Heart right ventricle (tissue), 16 donors: ENCODE results near the gene KCNRG. TPM values are rescaled to one million over a fixed set of nuclear protein-coding genes. Genes with fewer than 3 reads are reported as not detected.
A peak's percentile ranks its signal among the peaks of the same experiment; 100 is the strongest.

Experiments
- ATAC-seq, 8 donors: fragments of 200-7000 bp; cut with Tn5 transposase; one replicate each; pipeline ENCODE4 v1.9.1; 2020; ENCODE audit warnings: mild to moderate bottlenecking in 8 of 8, moderate library complexity in 8 of 8, moderate number of reproducible peaks in 1 of 8
- DNase-seq, 2 donors: peaks; one replicate each; pipeline ENCODE4 v3.0.0-alpha.2; 2020
- H3K27ac ChIP-seq, 10 donors: fragments of 200-600 bp; sonication (generic) in 2 of 10; one replicate each; pipeline versions ENCODE4 v1.5.0 to v1.8.0; 2020 to 2022; ENCODE audit warnings: mild to moderate bottlenecking in 3 of 10
- H3K27me3 ChIP-seq, 7 donors: fragments of 200-600 bp; one replicate each; pipeline ENCODE4 v1.8.0; 2021 to 2022; ENCODE audit warnings: mild to moderate bottlenecking in 2 of 7
- H3K36me3 ChIP-seq, 9 donors: fragments of 200-600 bp; sonication (generic) in 1 of 9; one replicate each; pipeline versions ENCODE4 v1.5.0 to v1.8.0; 2020 to 2022; ENCODE audit warnings: mild to moderate bottlenecking in 2 of 9
- H3K4me1 ChIP-seq, 9 donors: fragments of 200-600 bp; sonication (generic) in 1 of 9; one replicate each; pipeline versions ENCODE4 v1.5.0 to v1.8.0; 2020 to 2022; ENCODE audit warnings: mild to moderate bottlenecking in 4 of 9
- H3K4me3 ChIP-seq, 10 donors: fragments of 200-600 bp; sonication (generic) in 2 of 10; one replicate each; pipeline versions ENCODE4 v1.5.0 to v1.8.0; 2020 to 2022; ENCODE audit warnings: mild to moderate bottlenecking in 7 of 10, moderate library complexity in 2 of 10
- H3K9me3 ChIP-seq, 11 donors: fragments of 200-600 bp in 10 of 11; sonication (generic) in 2 of 11; one replicate each; pipeline versions ENCODE4 v1.5.0 to v1.8.0; 2013 to 2022; ENCODE audit warnings: mild to moderate bottlenecking in 2 of 11, control low read depth in 1 of 11, moderate library complexity in 1 of 11
- WGBS, 2 donors: extraction: QIAGEN DNeasy Blood & Tissue Kit; methylation state at CpG; one replicate each; pipeline ENCODE4 v1.1.7; 2013; ENCODE audit warnings: inconsistent platforms in 1 of 2; 5-methylcytosine and 5-hydroxymethylcytosine counted together
- intact Hi-C, 10 donors: fragments of 100-400 bp; cut with DNase I; formaldehyde crosslinking; loops; one replicate each; pipeline versions ENCODE4 v1.11.1 to v1.14.2; 2022
- polyA plus RNA-seq, 2 donors: library from polyadenylated mRNA; stranded (reverse); fragments of 200-250 nt; gene quantifications; one replicate each; pipeline ENCODE4 v1.2.3, GENCODE V29; 2013
- total RNA-seq, 10 donors: library from RNA; stranded (reverse); fragmentation: NEBNext Ultra II Directional in 3 of 10; extraction: Animal tissue kit (Norgen Biotek cat#: 25700) in 3 of 10; gene quantifications; one replicate each; pipeline versions ENCODE4 v1.2.1 to v1.2.4, GENCODE V29; 2021 to 2023
- TF ChIP-seq, protein P1 (sequence below), 9 donors: fragments of 200-600 bp; sonication (generic) in 2 of 9; IDR thresholded peaks; one replicate each; pipeline versions ENCODE4 v1.5.0 to v1.8.0; 2021 to 2022; ENCODE audit warnings: antibody characterized with exemption in 9 of 9, mild to moderate bottlenecking in 5 of 9, moderate library complexity in 1 of 9
- donor health status: Arrhythmogenic right ventricular cardiomyopathy.
- donor health status: ischemic (EF 13 %, LVEDD 7.1; RV severe dilation, severe dysfunction).
- donor health status: healthy with polysubstance abuse.
- donor health status: DM: no; HTN: yes; CAD: no.
- donor health status: DM: no; HTN: no; CAD: no.
- donor health status: ischemic (EF 25% LVEDD 6.9; RV normal size, moderate dysfunction).
- donor health status: ischemic (EF 25% LVEDD 5.7; RV mildly dilated, moderate dysfunction).
- donor health status: healthy.
- donor health status: DM: yes; HTN: yes; CAD: no.
- donor health status: Ischemic cardiomyopathy.
- donor health status: ischemic (EF 35%, LVEDD 5.7; RV mildly dilated, moderate dysfunction).
- donor health status: nonischemic (EF 11% LVEDD 7.7; RV severe dilation, severe dysfunction).
- donor health status: DM: yes; HTN: yes; CAD: no.
- donor health status: PGD.
- donor health status: ischemic (EF 29% LVEDD 5.4; RV normal size, mild dysfunction).
- donor health status: nonischemic (EF 23%, LVEDD 6.1; RV moderate dilation, normal function).

Gene KCNRG
- total and polyA plus RNA-seq, 12 donors = 0.19 to 0.86 (median 0.23) TPM; not detected in 4

- WGBS, 2 donors = 1% methylated on average over 55 to 61 of the region's 68 CpGs
- ATAC-seq = peak; percentile 83 to 91 (median 86)
- TF ChIP-seq, protein P1, sequence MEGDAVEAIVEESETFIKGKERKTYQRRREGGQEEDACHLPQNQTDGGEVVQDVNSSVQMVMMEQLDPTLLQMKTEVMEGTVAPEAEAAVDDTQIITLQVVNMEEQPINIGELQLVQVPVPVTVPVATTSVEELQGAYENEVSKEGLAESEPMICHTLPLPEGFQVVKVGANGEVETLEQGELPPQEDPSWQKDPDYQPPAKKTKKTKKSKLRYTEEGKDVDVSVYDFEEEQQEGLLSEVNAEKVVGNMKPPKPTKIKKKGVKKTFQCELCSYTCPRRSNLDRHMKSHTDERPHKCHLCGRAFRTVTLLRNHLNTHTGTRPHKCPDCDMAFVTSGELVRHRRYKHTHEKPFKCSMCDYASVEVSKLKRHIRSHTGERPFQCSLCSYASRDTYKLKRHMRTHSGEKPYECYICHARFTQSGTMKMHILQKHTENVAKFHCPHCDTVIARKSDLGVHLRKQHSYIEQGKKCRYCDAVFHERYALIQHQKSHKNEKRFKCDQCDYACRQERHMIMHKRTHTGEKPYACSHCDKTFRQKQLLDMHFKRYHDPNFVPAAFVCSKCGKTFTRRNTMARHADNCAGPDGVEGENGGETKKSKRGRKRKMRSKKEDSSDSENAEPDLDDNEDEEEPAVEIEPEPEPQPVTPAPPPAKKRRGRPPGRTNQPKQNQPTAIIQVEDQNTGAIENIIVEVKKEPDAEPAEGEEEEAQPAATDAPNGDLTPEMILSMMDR (IDR thresholded peaks at IDR 0.05) = no peak
- H3K4me1 ChIP-seq = peaks cover 11 to 49% (median 39%) of the 10 kb centered on the region in 9 donors
- H3K27ac ChIP-seq = peak overlapping the region; percentile 90 to 100 (median 98)
- H3K27me3 ChIP-seq = no peaks in the 10 kb centered on the region
- peak; percentile 93 to 95 for DNase-seq
- intact Hi-C loops = loop anchor here in 8 of 10 donors (2.0 to 10.0 kb wide), 17 partner anchors 59 to 916 kb away; partner anchors contain the start of gene SPRYD7 (in 2 of the 8)
- peak overlapping the region; percentile 61 to 99 (median 88) for H3K4me3 ChIP-seq
- no peaks in the 10 kb centered on the region for H3K9me3 ChIP-seq
- H3K36me3 ChIP-seq = peaks cover 0 to 44% (median 12%) of the 10 kb centered on the region in 9 donors
Measured at GRCh38 chr13:49996161-49996915, 18.9 kb upstream of the KCNRG start.

DNA sequence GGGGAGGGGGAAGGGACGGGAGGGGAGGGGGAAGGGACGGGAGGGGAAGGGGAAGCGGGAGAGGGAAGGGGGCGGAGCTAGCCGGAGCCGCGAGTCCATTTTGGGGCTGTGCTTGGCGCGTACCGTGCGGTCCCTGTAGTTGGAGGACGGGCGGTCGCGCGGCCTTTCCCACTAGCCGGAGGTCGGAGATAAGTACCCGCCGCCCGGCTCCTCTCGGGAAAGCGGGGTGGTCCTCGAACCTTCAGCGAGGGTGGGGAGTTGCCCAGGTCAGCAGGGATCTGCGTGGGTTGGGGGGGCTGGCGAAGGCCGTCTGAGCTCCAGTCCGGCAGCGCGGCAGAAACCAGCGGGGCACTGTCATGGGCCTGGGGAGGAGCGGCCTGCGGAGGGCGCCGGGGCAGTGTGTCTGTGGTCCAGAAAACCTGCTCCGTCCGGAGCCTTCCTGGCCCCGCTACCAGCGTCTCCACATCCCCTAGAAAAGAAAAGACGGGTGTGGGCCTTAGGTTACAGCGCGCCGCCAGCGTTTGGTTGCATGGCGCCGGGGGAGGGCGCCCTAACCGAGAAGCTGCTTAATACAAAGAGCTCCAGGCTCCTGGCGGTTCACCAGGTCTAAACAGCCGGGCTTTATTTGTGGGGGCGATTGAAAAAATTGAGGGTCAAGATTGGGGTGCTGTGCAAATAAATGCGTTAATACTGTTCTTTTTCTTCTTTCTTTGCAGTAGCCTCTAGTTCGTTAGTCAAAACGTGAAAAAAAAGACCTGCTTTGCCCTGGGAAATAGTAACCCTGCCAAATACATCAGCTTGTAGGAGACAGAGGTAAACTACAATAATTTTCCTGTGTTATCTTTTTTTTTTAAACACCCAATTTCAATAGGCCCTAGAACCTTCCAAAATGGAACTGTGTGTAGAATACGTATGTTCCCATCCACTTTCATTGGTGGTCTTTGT is 18.0 kb upstream of the KCNRG start, which contains the start of gene TRIM13:
TRIM13 (plus strand) TSS at position 92 of the 945 bp plus-strand sequence. CDS start 14,899 bp downstream, outside the sequence.
- peaks cover 11 to 58% (median 48%) of the 10 kb centered on the region in 9 donors for H3K4me1 ChIP-seq
- intact Hi-C loops = loop anchor here in 8 of 10 donors (1.0 to 10.0 kb wide), 18 partner anchors 60 to 915 kb away; partner anchors contain the start of gene SPRYD7 (in 2 of the 8)
- 1% methylated on average over 51 to 54 of the region's 56 CpGs for WGBS, 2 donors

GRCh38 chr13:49997955-49998354 is 17.3 kb upstream of the KCNRG start:
- ATAC-seq = no peak
- peaks cover 11 to 63% (median 55%) of the 10 kb centered on the region in 9 donors for H3K4me1 ChIP-seq
- 6% methylated on average over 4 of the region's 4 CpGs for WGBS, 2 donors

More for the DNA sequence above, 18.0 kb upstream of the KCNRG start, which contains the start of gene TRIM13:
- peaks cover 0 to 53% (median 12%) of the 10 kb centered on the region in 9 donors for H3K36me3 ChIP-seq
- TF ChIP-seq, protein P1 (IDR thresholded peaks at IDR 0.05) = peak; percentile 35 to 94 (median 80)
- H3K27ac ChIP-seq = peak within 1 kb of the TSS; percentile 93 to 100 (median 99)
- peak; percentile 91 for DNase-seq
- H3K27me3 ChIP-seq = no peaks in the 10 kb centered on the region
- peak within 1 kb of the TSS; percentile 61 to 99 (median 91) for H3K4me3 ChIP-seq
- peak; percentile 87 to 95 (median 93) for ATAC-seq
- H3K9me3 ChIP-seq = no peaks in the 10 kb centered on the region

More at GRCh38 chr13:49997955-49998354, 17.3 kb upstream of the KCNRG start:
- Histone ChIP-seq H3K27ac (peak overlapping the region in 9 of 10 donors; percentile 93 to 100 (median 99)), H3K4me3 (peak overlapping the region; percentile 61 to 99 (median 91)), H3K27me3 (no peaks in the 10 kb centered on the region), H3K9me3 (no peaks in the 10 kb centered on the region), H3K36me3 (peaks cover 0 to 54% (median 12%) of the 10 kb centered on the region in 9 donors)
- no peak for DNase-seq
- TF ChIP-seq, protein P1 (IDR thresholded peaks at IDR 0.05) = no peak
- intact Hi-C loops = loop anchor here in 8 of 10 donors (1.0 to 10.0 kb wide), 18 partner anchors 61 to 914 kb away; partner anchors contain the start of gene SPRYD7 (in 2 of the 8)
